ENCODE measurements around the gene GPRC5B. TPM values are rescaled to one million over a fixed set of nuclear protein-coding genes. Genes with fewer than 3 reads are reported as not detected.

GPRC5B gene
- total RNA-seq, 3 donors from 2014 or later (not counting 1 experiment from before 2014, with no cell fraction given), result not detected

DNA sequence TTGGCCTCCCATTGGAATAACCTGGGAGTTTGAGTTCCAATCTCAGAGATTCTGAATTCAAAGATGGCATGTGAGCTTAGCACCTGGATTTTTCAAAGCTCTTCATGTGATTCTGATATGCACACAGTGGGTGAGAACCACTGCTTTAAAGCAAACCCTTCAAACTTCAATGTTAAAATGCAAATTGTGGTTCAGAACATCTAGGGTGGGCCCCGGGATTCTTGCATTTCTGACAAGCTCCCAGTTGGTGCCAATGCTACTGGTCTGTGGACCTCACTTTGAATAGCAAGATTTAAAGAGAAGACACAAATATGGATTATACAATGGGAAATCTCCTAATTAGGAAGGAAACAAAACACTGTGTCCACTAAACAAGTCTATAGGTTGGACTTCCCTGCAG lies 43.8 kb upstream of the GPRC5B start:
- Mint-ChIP-seq H3K4me3 (no peak overlapping the region), H3K4me1 (no peaks in the 10 kb centered on the region), H3K27me3 (ENCODE audit: low read depth in 2 of 2) (peaks cover 8 to 14% of the 10 kb centered on the region in 2 donors), H3K9me3 (no peaks in the 10 kb centered on the region), H3K36me3 (no peaks in the 10 kb centered on the region), H3K27ac (no peak overlapping the region)
- no peaks in the 10 kb centered on the region for H3K36me3 ChIP-seq (ENCODE audit: control insufficient read depth, insufficient read depth, low read length)
- no peaks in the 10 kb centered on the region for H3K4me1 ChIP-seq (ENCODE audit: control insufficient read depth, insufficient read depth, low read length)
- TF ChIP-seq, protein P1, sequence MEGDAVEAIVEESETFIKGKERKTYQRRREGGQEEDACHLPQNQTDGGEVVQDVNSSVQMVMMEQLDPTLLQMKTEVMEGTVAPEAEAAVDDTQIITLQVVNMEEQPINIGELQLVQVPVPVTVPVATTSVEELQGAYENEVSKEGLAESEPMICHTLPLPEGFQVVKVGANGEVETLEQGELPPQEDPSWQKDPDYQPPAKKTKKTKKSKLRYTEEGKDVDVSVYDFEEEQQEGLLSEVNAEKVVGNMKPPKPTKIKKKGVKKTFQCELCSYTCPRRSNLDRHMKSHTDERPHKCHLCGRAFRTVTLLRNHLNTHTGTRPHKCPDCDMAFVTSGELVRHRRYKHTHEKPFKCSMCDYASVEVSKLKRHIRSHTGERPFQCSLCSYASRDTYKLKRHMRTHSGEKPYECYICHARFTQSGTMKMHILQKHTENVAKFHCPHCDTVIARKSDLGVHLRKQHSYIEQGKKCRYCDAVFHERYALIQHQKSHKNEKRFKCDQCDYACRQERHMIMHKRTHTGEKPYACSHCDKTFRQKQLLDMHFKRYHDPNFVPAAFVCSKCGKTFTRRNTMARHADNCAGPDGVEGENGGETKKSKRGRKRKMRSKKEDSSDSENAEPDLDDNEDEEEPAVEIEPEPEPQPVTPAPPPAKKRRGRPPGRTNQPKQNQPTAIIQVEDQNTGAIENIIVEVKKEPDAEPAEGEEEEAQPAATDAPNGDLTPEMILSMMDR (IDR thresholded peaks at IDR 0.05), result no peak
- H3K4me3 ChIP-seq (ENCODE audit: low read length), result no peak overlapping the region
- intact Hi-C loops (cut with micrococcal nuclease), result no loop called here
- no peak for ATAC-seq
- no peak overlapping the region for H3K27ac ChIP-seq (ENCODE audit: low read length)
- no peaks in the 10 kb centered on the region for H3K9me3 ChIP-seq (ENCODE audit: control insufficient read depth, insufficient read depth, low read length)
- no peaks in the 10 kb centered on the region for H3K27me3 ChIP-seq (ENCODE audit: control insufficient read depth, insufficient read depth, low read length)
- 71% methylated on average over 1 of the region's 1 CpG for WGBS (ENCODE audit: insufficient coverage)
- no peak for DNase-seq

GRCh38 chr16:19926449-19927390 lies 42.1 kb upstream of the GPRC5B start:
- TF ChIP-seq, protein P1 (IDR thresholded peaks at IDR 0.05), result no peak
- no peaks in the 10 kb centered on the region for H3K9me3 Mint-ChIP-seq
- H3K36me3 Mint-ChIP-seq, result no peaks in the 10 kb centered on the region

GRCh38 chr16:19923396-19923795 lies 38.7 kb upstream of the GPRC5B start:
- Mint-ChIP-seq H3K4me1 (no peaks in the 10 kb centered on the region), H3K36me3 (no peaks in the 10 kb centered on the region), H3K4me3 (no peak overlapping the region), H3K9me3 (no peaks in the 10 kb centered on the region), H3K27ac (no peak overlapping the region), H3K27me3 (ENCODE audit: low read depth in 2 of 2) (peaks cover 15 to 23% of the 10 kb centered on the region in 2 donors)
- Histone ChIP-seq H3K36me3 (ENCODE audit: control insufficient read depth, insufficient read depth, low read length) (no peaks in the 10 kb centered on the region), H3K27ac (ENCODE audit: low read length) (no peak overlapping the region), H3K4me3 (ENCODE audit: low read length) (no peak overlapping the region), H3K4me1 (ENCODE audit: control insufficient read depth, insufficient read depth, low read length) (no peaks in the 10 kb centered on the region), H3K9me3 (ENCODE audit: control insufficient read depth, insufficient read depth, low read length) (no peaks in the 10 kb centered on the region), H3K27me3 (ENCODE audit: control insufficient read depth, insufficient read depth, low read length) (no peaks in the 10 kb centered on the region)
- TF ChIP-seq, protein P1 (IDR thresholded peaks at IDR 0.05), result no peak
- no peak for DNase-seq
- intact Hi-C loops (cut with micrococcal nuclease), result no loop called here
- 71% methylated on average over 5 of the region's 5 CpGs for WGBS (ENCODE audit: insufficient coverage)
- no peak for ATAC-seq

More at GRCh38 chr16:19926449-19927390, 42.1 kb upstream of the GPRC5B start:
- peaks cover 8 to 14% of the 10 kb centered on the region in 2 donors for H3K27me3 Mint-ChIP-seq (ENCODE audit: low read depth in 2 of 2)
- H3K4me1 ChIP-seq (ENCODE audit: control insufficient read depth, insufficient read depth, low read length), result no peaks in the 10 kb centered on the region
- no peaks in the 10 kb centered on the region for H3K36me3 ChIP-seq (ENCODE audit: control insufficient read depth, insufficient read depth, low read length)
- DNase-seq, result no peak
- H3K4me1 Mint-ChIP-seq, result no peaks in the 10 kb centered on the region
- H3K4me3 ChIP-seq (ENCODE audit: low read length), result no peak overlapping the region
- WGBS (ENCODE audit: insufficient coverage), result 62% methylated on average over 5 of the region's 8 CpGs
- intact Hi-C loops (cut with micrococcal nuclease), result no loop called here
- H3K27ac ChIP-seq (ENCODE audit: low read length), result no peak overlapping the region
- no peaks in the 10 kb centered on the region for H3K9me3 ChIP-seq (ENCODE audit: control insufficient read depth, insufficient read depth, low read length)
- no peak overlapping the region for H3K27ac Mint-ChIP-seq
- no peak overlapping the region for H3K4me3 Mint-ChIP-seq
- ATAC-seq, result no peak
- H3K27me3 ChIP-seq (ENCODE audit: control insufficient read depth, insufficient read depth, low read length), result no peaks in the 10 kb centered on the region

Measured in natural killer cell (primary cell).